Stimulated activated CD4-positive, alpha-beta T cell treated with anti-CD3 and anti-CD28 coated beads, Interleukin-12 subunit alpha, Interleukin-12 subunit beta, amount 100 ng/mL, for 24 hours (primary cell): ENCODE results near the gene SEC23B.
"Not testable (repeated sequence)": the region's sequence is repeated elsewhere in the genome, so short reads cannot be mapped to it uniquely, and the experiment has no call there.

Experiments
- DNase-seq, 2 experiments: peaks; one replicate each; pipeline ENCODE4 v3.0.0-alpha.2; 2020; ENCODE audit warnings: low read depth in 2 of 2

Gene SEC23B

DNA sequence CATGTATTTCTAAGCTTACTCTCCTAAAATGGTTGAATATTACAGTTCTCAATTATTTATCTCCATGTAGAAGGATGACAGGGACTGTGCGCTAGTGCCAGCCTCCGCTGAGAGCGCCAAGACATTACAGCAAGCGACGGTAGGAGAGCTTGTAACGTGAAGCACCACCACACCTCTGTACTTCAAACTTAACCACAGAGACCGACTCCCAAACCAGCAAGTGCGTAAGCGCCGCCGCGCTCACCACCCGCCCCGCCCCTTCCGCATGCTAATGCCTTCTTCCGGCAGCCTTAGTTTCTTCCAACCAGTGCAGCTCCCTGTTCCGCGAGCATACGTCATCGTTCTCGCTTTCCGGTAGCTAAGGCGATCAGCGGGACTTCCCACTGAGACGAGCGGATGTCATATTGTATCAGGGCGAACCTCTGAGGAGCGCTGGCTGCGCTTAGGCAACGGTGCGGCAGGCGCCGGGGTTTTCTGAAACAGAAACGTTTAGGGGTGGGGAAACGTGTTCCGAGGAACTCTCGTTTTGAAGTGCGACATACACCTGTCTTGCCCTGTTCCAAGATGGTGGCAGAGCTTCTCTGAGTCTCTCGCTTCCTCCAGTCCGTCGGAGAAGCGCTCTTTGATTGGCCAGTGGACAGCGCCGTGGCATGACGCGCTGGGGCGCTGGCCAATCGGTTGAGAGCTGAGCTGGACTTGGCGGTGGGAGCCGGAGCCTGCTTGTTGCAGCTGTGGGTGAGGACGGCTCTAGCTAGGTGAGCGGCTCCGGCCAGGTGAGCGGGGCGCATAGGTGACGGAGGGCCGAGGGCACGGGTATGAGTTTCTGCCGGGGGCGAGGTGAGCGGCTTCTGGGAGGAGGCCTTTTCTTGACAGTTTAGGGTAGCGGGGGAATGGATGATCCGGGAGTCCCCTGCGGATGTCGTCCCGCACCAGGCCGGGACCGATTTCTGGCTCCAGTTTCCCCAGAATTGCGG lies at the start of gene SEC23B:
TSS of gene SEC23B (plus strand) at position 723 of the 974 bp plus-strand sequence. CDS start 2,896 bp downstream, outside the sequence.
- DNase-seq, result peak; percentile 91 to 98

DNA sequence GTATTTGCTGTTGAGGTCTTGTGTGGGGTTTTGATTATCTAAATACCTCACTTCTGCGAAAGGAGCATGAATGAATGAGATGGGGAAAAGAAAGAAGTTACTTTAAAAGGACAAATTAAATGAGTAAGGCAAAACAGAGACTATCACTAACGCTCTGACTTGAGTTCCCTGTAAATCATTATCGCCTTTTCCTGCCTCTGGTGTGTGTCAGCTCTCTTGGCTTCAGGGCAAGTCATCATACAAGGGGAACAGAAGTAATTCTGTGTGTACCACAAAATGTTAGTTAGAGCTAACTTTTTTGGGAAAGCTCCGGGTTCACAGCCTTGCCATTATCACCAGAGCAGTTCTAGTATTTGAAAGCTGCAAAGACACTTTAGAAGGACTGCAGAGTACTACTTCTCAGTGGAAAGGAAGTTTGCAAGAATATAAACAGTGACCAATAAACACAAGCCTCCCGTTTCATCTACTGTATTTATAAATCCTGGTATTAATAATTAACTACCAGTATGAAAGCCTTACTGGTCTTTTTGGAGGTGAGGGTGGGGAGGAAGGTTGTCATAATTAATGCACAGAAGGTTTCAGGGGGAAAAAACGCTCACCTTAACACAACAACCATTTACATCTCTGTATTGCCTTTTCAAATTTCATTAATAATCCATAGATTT lies 42.1 kb upstream of the SEC23B start:
- DNase-seq, result no peak

DNA sequence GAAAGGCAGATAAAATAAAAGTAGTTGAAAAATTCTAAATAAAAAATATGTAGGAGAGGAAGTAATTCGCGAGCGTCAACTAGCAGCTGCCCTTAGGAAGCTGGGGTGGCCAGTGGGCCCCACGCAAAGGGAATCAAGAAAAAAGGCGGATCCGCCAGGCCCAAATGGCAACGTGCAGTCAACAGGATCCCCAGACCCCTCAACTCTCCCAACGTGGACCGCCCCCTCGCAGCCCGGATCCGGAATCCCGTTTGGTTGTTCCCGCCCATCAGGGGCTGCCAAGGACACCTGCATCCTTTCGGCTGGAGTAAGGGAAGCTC lies 41.2 kb upstream of the SEC23B start:
- no peak for DNase-seq

DNA sequence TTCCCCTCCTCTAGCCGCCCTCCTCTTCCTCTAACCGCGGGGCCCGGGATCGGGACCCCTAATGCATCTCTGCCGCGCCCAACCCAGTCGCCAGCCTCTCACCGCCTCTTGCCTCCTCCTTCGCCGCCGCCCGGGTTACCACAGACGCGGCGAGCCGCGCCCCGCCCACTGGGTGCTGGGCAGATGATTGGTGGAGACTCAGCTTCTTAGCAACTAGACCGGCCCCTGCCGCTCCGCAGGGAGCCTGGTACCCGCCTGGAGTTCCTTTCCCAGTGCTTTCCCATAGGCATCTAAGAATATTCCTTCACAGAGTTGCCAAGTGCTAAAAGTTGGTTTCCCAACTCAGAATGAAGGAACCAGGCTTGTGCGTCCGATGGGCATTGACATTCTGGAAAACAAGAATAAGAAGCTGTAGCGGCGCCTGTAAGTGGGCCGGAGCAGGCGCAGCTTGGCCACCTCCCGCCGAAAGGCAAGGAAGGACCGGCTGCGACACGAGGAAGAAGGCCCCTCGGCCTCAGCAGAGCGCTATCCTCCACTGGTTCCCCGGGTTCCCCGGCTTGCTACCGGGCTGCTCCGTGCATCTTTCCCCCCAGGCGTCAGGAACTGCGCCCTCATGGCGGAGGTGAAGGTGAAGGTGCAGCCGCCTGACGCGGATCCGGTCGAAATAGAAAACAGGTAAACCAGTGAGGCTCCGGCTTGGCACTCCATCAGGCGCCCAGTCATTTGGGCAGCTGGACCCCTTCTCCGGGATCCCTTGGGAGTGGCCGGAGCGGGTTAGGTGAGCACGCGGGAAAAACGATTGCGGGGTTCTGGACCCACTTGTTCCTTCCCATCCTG lies 40.6 kb upstream of the SEC23B start, which contains the start of the genes DZANK1 and POLR3F:
TSS of gene DZANK1 (minus strand) at position 137 of the 837 bp plus-strand sequence. CDS start 1,672 bp downstream, outside the sequence.
TSS of gene POLR3F (plus strand) at position 497 of the 837 bp plus-strand sequence. CDS start at position 614, 117 bp downstream.
- DNase-seq, result peak; percentile 87 to 93

DNA sequence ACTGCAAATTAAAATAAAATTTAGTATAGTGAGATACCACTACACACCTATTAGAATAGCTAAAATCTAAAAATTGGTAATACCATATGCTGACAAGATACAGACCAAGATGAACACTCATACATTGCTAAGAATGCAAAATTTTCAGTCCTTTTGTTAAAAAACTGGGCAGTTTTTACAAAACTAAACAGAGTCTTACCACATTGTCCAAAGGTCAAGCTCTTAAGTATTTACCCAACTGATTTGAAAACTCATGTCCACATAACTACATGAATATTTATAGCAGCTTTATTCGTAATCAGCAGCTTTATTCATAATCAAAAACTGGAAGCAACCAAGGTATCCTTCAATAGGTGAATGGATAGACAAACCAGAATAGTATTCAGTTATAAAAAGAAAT lies 30.5 kb upstream of the SEC23B start:
- DNase-seq, result no peak

DNA sequence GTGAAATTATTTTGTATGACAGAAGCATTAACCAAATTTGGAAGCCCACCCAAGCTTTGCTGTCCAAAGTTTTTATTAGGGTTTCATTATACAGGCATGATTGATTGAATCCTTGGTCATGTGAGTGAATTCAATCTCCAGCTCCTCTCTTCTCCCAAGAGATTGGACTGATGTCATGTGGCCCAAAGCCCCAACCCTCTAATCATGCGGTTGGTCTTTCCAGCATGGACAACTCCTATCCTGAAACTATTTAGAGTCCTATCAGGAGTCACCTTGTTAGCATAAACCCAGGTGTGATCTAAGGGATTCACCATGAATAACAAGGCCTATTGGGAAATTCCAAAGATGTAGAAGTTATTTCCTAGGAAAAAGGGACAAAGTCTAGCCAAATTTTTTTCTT lies 29.9 kb upstream of the SEC23B start:
- no peak for DNase-seq

DNA sequence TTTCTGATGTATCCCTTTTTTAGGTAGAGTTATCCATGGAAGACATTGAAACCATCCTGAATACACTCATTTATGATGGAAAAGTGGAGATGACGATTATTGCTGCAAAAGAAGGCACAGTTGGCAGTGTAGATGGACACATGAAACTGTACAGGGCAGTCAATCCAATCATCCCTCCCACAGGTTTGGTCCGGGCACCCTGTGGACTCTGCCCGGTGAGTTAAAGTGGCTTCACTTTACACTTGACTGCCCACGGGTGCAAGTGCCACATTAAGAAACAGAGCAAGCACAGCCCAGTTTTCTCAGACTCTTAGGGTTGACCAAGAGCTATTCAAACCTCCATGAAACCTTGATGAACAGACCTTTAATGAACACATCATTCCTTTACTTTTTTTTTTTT lies 26.1 kb upstream of the SEC23B start:
- DNase-seq, result no peak

DNA sequence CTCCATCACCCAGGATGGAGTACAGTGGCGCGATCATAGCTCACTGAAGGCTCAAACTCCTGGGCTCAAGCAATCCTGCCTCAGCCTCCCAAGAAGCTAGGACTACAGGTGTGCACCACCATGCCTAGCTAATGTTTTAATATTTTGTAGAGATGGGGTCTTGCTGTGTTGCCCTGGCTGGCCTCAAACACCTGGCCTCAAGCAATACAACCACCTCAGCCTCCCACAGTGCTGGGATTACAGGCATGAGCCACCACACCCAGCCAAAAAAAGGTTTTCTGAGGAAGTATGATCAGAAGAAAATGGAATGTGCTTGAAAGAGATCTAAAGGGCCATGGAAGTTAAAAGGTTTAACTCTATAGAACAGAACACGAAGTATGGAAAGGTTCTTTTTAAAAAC lies 19.4 kb upstream of the SEC23B start:
- no peak for DNase-seq

DNA sequence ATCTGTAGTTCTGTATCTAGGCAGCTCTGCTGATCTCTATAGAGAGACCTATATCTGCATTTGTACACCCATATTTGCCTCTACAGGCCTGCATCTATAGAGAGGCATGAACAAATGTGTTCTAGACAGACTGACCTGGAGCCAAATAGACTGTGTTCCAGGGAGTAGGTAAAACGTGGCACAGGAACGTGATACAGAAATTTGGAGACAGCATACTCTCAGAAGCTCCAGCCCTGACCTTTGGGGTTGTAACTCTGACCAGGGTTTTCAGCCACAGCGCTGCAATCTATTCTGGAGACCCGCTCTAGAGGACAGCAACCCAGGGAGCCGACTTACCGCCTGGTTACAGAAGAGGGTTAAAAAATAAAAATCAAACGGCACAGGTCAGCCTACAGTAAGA lies 11.7 kb upstream of the SEC23B start:
- no peak for DNase-seq

DNA sequence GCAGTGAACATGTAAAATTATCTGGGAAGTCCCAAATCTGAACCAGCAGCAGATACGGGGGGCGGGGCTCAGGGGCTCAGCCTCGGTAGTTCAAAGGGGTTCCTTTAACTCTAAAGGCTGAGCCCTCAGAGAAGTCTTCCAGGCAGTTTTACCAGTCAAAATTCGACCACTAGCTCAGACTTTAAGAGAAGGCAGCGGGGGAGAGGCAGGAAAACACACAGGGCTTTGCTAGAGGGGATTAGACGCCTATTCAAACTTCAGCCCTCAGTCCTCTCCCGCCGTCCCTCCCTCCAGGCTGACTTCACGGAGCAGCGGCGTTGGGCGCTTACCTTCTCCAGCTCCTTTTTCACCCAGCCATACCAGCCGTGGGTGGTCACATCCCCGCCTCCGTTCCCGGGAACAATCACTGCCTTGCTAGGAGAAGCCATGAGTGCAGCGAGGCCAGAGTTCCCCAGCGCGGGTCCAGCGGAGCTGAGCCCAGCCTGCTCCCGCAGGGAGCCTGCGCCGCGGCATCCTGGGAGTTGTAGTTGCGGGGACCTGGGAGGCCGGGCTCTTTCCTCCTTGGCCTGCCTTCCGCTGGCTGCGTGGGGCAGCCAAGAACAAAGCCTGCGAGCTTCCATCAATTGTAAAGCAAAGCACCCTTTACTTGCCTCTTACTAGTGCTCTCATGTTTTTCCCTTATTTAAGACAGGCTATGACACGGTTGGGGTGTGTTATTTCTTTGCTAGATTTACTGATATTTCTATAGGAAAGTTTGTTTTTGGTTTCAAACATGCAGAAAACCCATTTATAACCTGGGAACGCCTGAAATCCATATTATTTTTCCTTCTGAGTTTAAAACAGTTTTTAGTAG lies 10.8 kb upstream of the SEC23B start, which contains the start of gene RBBP9:
TSS of gene RBBP9 (minus strand) at position 486 of the 853 bp plus-strand sequence. CDS start at position 428, 58 bp downstream.
- peak; percentile 62 to 76 for DNase-seq

DNA sequence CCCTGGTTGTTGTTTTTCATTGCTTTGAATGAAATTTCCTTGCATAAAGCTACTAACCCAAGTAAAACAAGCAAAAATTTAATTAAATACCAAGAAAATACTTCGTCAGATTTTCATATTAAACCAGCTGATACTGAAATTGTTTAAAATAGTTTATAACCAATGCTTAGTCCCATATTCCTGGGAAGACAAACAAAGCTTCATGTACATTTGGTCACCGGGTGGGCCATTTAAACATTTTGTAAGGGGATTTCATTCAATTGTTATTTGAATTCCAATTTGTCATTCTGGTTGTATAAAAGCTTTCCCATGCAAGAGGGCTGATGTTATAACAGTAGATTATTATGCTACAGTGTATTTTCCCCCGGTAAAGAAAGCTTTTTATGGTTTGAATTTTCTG lies 10.1 kb upstream of the SEC23B start:
- no peak for DNase-seq

DNA sequence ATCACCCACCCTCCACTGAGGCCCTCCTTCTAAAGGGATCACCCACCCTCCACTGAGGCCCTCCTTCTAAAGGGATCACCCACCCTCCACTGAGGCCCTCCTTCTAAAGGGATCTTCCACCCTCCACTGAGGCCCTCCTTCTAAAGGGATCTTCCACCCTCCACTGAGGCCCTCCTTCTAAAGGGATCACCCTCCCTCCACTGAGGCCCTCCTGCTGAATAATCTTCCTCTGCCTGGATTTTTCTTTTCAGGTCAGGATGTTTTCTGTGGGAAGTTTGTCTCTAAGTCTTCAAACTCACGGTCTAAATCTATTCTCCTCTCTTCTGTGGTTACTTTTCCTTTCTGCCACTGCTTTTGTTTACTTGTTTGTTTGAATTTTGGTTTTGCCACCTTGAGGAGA lies 6.1 kb upstream of the SEC23B start:
- not testable (repeated sequence) for DNase-seq

DNA sequence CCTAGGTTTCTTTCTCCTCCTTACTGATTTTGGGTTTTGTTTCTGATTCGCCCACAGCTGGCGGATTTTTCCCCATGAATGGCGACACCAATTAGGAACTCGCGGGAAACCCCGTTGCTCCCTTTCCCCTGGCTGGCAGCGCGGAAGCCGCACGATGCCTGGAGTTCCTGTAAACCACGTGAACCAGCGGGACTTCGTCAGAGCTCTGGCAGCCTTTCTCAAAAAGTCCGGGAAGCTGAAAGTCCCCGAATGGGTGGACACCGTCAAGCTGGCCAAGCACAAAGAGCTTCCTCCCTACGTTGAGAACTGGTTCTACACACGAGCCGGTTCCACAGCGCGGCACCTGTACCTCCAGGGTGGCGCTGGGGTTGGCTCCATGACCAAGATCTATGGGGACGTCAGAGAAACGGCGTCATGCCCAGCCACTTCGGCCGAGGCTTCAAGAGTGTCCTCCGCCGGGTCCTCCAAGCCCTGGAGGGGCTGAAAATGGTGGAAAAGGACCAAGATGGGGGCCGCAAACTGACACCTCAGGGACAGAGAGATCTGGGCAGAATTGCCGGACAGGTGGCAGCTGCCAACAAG lies 3.2 kb upstream of the SEC23B start:
- no peak for DNase-seq

DNA sequence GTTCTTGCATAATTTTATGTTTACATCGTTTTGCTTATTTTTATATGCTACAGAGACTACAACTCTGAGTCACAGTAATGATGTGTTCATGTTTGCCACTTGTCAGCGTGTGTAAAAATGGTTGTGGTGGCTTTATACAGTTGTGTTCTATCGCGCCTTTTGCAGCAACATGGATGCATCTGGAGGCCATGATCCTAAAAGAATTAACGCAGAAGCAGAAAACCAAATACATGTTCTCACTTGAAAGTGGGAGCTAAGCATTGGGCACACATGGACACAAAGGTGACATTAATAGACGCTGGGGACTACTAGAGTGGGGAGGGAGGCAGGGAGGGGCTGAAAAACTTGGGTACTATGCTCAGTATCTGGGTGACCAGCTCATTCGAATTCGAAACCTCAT lies 996 bp upstream of the SEC23B start:
- DNase-seq, result no peak

DNA sequence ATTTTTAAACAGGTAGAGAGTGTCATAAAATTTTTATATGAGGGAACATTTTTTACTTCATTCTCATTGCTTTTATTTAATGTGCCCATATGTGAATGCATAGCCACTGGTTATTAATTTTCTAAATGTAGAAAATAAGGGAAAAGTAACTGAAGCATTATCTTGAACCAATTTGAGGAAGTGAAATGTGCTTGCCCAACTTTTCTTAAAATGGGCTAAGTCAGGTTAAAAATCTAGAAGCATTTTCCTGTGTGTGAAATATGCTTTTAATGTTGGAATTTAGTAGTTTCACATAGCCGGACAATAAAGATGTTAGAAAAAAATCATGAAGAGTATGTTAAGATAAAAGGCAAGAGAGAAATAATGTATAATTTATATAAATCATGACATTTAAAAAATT lies 3.8 kb downstream of the SEC23B start:
- no peak for DNase-seq

DNA sequence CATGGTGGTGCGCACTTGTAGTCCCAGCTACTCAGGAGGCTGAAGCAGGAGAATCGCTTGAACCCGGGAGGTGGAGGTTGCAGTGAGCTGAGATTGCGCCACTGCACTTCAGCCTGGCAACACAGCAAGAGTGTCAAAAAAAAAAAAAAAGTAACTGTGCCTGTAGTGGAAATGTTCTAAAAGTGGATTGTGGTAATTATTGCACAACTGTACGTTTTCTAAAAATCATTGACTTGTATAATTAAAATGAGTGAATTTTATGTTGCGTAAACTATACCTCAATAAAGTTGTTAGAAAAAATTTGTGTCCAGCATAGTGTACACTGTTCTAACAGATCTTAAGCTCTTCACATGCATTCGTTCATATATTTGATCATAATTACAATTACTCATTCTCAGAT lies 5.5 kb downstream of the SEC23B start:
- no peak for DNase-seq

DNA sequence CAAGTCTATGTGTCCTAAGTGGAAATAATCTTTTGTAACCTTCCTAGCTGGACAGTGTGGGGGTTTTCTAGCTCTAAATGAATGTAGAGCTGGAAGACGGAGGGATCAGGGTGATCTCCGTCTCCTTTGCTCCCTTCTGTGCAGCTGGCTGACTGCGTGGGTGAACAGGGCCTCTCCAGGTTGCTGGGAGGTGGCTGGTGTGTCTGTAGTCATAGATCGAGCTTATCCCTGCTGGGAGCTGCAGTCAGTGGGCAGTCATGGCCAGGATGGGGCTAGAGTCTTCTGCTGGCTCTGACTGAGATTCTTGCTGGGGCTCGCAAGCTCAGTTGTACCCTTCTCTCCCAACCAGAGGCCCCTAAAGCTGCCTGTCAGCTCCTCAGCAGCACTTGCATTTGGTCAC lies 6.4 kb downstream of the SEC23B start:
- no peak for DNase-seq

DNA sequence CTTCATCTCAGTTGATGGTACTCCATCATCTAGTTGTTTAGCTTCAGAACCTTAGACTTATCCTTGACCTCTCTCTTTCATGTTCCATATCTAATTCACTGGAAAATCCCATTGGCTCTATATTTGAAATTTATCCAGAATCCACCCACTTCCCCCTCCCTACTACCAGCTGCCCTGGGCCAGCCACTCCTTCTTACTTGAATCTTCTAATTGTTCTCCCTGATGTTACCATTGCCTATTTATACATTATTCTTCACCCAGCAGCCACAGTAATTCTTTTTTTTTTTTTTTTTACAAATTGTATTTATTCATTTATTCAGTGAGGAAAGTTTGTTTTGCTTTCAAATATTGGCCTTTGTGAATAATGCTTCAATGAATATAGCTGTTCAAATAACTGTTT lies 8.2 kb downstream of the SEC23B start:
- no peak for DNase-seq

DNA sequence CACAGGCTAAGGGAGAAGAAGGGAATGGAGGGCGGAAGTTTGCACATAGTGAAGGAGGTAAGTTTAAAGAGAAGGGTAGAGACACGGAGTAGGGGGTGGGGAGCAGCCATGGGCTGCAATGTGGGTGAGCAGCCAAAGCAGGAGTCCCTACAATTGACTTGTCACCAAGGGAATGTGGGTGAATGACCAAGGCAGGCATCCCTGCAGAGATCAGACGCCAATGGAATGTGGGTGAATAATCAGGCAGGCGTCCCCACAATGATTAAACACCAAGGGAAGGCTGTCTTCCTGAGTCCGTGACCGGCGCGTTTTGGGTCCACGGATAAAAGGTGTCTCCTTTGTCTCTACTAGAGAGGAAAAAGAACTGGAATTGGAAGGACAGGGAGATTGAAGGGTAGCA lies 14.3 kb downstream of the SEC23B start:
- DNase-seq, result not testable (repeated sequence)

DNA sequence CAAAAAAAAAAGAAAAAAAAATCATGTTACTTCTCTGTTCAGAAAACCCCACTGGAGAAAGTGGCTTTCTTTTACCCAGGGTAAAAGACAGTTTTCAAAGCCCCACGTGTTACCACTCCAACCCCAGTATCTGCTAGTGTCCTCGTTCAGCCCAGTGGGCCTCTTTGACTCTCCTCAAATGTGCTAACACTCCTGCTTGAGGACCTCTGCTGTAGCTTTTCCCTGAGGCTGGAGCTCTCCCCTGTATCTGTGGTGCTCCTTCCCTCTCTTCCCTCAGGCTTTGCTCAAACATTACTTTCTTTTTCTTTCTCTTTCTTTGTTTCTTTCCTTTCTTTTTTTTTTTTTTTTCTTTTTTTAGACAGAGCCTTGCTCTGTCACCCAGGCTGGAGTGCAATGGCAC lies 15.3 kb downstream of the SEC23B start:
- DNase-seq, result no peak

DNA sequence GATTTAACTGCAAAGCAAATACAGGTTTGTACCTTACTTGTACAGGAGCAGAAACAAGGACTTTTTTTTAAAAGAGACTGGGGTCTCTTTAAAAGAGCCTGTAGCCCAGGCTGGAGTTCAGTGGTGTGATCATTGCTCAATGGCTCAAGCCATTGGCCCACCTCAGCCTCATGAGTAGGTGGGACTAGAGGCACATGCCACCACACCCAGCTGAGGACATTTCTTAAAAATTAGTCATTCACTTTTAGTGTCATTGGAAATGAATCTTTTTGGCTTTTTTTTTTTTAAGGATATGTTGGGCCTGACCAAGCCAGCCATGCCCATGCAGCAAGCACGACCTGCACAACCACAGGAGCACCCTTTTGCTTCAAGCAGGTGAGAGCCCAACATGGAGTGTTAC lies 16.9 kb downstream of the SEC23B start:
- DNase-seq, result no peak
